Duodenal mucosa (tissue), 2 donors: ENCODE measurements around the gene IFNL2.

Source experiments
- H3K27ac ChIP-seq: one replicate; pipeline ENCODE4 v1.7.0; 2013; ENCODE audit warnings: low read depth, low read length
- H3K27me3 ChIP-seq, 2 donors: one replicate each; pipeline ENCODE4 v1.7.0; 2013; ENCODE audit warnings: low read length in 2 of 2, control low read depth in 1 of 2; ENCODE audit not compliant: insufficient read depth in 2 of 2, control insufficient read depth in 1 of 2
- H3K36me3 ChIP-seq, 2 donors: one replicate each; pipeline ENCODE4 v1.7.0; 2013; ENCODE audit warnings: low read length in 2 of 2, control low read depth in 1 of 2; ENCODE audit not compliant: insufficient read depth in 2 of 2, control insufficient read depth in 1 of 2
- H3K4me1 ChIP-seq, 2 donors: one replicate each; pipeline ENCODE4 v1.7.0; 2013; ENCODE audit warnings: low read length in 2 of 2, control low read depth in 1 of 2; ENCODE audit not compliant: insufficient read depth in 2 of 2, control insufficient read depth in 1 of 2
- H3K4me3 ChIP-seq, 2 donors: one replicate each; pipeline ENCODE4 v1.7.0; 2013; ENCODE audit warnings: low read length in 2 of 2, low read depth in 1 of 2
- H3K9ac ChIP-seq, 2 donors: one replicate each; pipeline ENCODE4 v1.7.0; 2013; ENCODE audit warnings: low read length in 2 of 2, low read depth in 1 of 2
- H3K9me3 ChIP-seq, 2 donors: one replicate each; pipeline ENCODE4 v1.7.0; 2013; ENCODE audit warnings: low read length in 2 of 2, control low read depth in 1 of 2; ENCODE audit not compliant: control insufficient read depth in 1 of 2

IFNL2 gene

GRCh38 chr19:39315933-39316332, 47.7 kb downstream of the IFNL2 start:
- Histone ChIP-seq H3K9me3 (no peaks in the 10 kb centered on the region), H3K27ac (no peak overlapping the region), H3K4me1 (peaks cover 0 to 4% of the 10 kb centered on the region in 2 donors), H3K4me3 (no peak overlapping the region), H3K9ac (no peak overlapping the region), H3K36me3 (no peaks in the 10 kb centered on the region), H3K27me3 (peaks cover 0 to 5% of the 10 kb centered on the region in 2 donors)

- Histone ChIP-seq H3K9me3 (no peaks in the 10 kb centered on the region), H3K4me1 (peaks cover 0 to 4% of the 10 kb centered on the region in 2 donors), H3K36me3 (no peaks in the 10 kb centered on the region), H3K27ac (no peak overlapping the region), H3K4me3 (no peak overlapping the region), H3K9ac (no peak overlapping the region), H3K27me3 (peaks cover 0 to 9% of the 10 kb centered on the region in 2 donors)
Measured at GRCh38 chr19:39316627-39317321, 48.6 kb downstream of the IFNL2 start.

- Histone ChIP-seq H3K27ac (no peak overlapping the region), H3K9me3 (no peaks in the 10 kb centered on the region), H3K4me1 (peaks cover 0 to 4% of the 10 kb centered on the region in 2 donors), H3K9ac (no peak overlapping the region), H3K36me3 (no peaks in the 10 kb centered on the region), H3K4me3 (no peak overlapping the region), H3K27me3 (peaks cover 0 to 9% of the 10 kb centered on the region in 2 donors)
Measured at GRCh38 chr19:39317476-39317875, 49.3 kb downstream of the IFNL2 start.

GRCh38 chr19:39318071-39318470, 49.9 kb downstream of the IFNL2 start:
- Histone ChIP-seq H3K27ac (no peak overlapping the region), H3K9ac (no peak overlapping the region), H3K4me1 (peaks cover 0 to 4% of the 10 kb centered on the region in 2 donors), H3K27me3 (peaks cover 0 to 9% of the 10 kb centered on the region in 2 donors), H3K36me3 (no peaks in the 10 kb centered on the region), H3K9me3 (no peaks in the 10 kb centered on the region), H3K4me3 (no peak overlapping the region)

- no peaks in the 10 kb centered on the region for H3K9me3 ChIP-seq
- H3K4me3 ChIP-seq = no peak overlapping the region
- peaks cover 0 to 4% of the 10 kb centered on the region in 2 donors for H3K4me1 ChIP-seq
- peaks cover 0 to 9% of the 10 kb centered on the region in 2 donors for H3K27me3 ChIP-seq
- no peak overlapping the region for H3K27ac ChIP-seq
- no peak overlapping the region for H3K9ac ChIP-seq
- H3K36me3 ChIP-seq = no peaks in the 10 kb centered on the region
Measured at GRCh38 chr19:39318690-39319089, 50.5 kb downstream of the IFNL2 start.

- Histone ChIP-seq H3K27ac (no peak overlapping the region), H3K36me3 (no peaks in the 10 kb centered on the region), H3K4me3 (no peak overlapping the region), H3K9me3 (no peaks in the 10 kb centered on the region), H3K4me1 (peaks cover 0 to 4% of the 10 kb centered on the region in 2 donors), H3K27me3 (peaks cover 0 to 9% of the 10 kb centered on the region in 2 donors), H3K9ac (no peak overlapping the region)
Measured at GRCh38 chr19:39319098-39319891, 51.1 kb downstream of the IFNL2 start.
